Measurements from ENCODE around the gene CEP290. TPM values are rescaled to one million over a fixed set of nuclear protein-coding genes. Genes with fewer than 3 reads are reported as not detected.

The CEP290 gene
- total and polyA plus RNA-seq, 2 donors (not counting 3 experiments of a cell fraction or from before 2014, with no cell fraction given), result 3.9 to 16.5 TPM

DNA sequence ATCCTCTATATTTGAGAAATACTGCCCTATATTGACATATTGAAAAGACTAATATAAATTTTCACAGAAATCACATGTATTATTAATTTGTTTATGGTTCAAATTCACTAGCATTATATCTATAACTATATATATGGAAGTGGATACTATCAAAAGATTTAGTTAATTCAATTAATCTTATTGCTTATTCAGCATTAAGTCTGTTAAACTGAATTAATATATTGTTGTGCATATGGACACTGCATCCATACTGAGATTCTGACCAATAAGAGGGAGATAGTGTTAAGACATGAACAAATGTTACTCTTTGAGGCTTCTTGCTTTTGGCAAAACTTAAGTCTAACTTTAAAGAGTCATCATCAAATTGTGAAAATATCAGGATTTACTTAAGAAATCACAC lies 60.6 kb downstream of the CEP290 start:
- no peaks in the 10 kb centered on the region for H3K27me3 ChIP-seq (ENCODE audit: control insufficient read depth in 2 of 2, insufficient read depth in 2 of 2, low read length in 2 of 2)
- DNase-seq (ENCODE audit: low read depth, low spot score) (no peak), FAIRE-seq (no peak)
- no peaks in the 10 kb centered on the region for H4K20me1 ChIP-seq (replicated peaks; ENCODE audit: control insufficient read depth, extremely low read depth, insufficient read depth, low read length)
- no peaks in the 10 kb centered on the region for H3K9me3 ChIP-seq (replicated peaks; ENCODE audit: control insufficient read depth, insufficient read depth, low read length)
- ChIA-PET POLR2A (no interaction called here), CTCF (no interaction called here)
- TF ChIP-seq POLR2A (IDR thresholded peaks at IDR 0.05; ENCODE audit: low read depth, low read length), result no peak
- TF ChIP-seq, protein P1, sequence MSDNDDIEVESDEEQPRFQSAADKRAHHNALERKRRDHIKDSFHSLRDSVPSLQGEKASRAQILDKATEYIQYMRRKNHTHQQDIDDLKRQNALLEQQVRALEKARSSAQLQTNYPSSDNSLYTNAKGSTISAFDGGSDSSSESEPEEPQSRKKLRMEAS (IDR thresholded peaks at IDR 0.05; ENCODE audit: insufficient read depth, insufficient read length), result no peak
- no peak for TF ChIP-seq POLR2AphosphoS5 (IDR thresholded peaks at IDR 0.05; ENCODE audit: insufficient read depth, low read depth, low read length)
- TF ChIP-seq MYC (IDR thresholded peaks at IDR 0.05; ENCODE audit: low read depth, low read length), result no peak
- no peak for TF ChIP-seq JUN (IDR thresholded peaks at IDR 0.05; ENCODE audit: borderline replicate concordance, insufficient read depth, insufficient read length, low read depth)
- no peak for TF ChIP-seq FOS (IDR thresholded peaks at IDR 0.05; ENCODE audit: borderline replicate concordance, insufficient read depth, low read length)
- TF ChIP-seq GATA2 (IDR thresholded peaks at IDR 0.05; ENCODE audit: insufficient read depth, insufficient read length, low read depth, low read length), result no peak
- TF ChIP-seq EZH2 (IDR thresholded peaks at IDR 0.05; ENCODE audit: borderline replicate concordance, low read depth, low read length, severe bottlenecking), result no peak
- TF ChIP-seq, protein P2, sequence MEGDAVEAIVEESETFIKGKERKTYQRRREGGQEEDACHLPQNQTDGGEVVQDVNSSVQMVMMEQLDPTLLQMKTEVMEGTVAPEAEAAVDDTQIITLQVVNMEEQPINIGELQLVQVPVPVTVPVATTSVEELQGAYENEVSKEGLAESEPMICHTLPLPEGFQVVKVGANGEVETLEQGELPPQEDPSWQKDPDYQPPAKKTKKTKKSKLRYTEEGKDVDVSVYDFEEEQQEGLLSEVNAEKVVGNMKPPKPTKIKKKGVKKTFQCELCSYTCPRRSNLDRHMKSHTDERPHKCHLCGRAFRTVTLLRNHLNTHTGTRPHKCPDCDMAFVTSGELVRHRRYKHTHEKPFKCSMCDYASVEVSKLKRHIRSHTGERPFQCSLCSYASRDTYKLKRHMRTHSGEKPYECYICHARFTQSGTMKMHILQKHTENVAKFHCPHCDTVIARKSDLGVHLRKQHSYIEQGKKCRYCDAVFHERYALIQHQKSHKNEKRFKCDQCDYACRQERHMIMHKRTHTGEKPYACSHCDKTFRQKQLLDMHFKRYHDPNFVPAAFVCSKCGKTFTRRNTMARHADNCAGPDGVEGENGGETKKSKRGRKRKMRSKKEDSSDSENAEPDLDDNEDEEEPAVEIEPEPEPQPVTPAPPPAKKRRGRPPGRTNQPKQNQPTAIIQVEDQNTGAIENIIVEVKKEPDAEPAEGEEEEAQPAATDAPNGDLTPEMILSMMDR (IDR thresholded peaks at IDR 0.05; ENCODE audit: extremely low read depth in 1 of 2, insufficient read depth in 1 of 2, low read depth in 1 of 2, low read length in 2 of 2), result no peak
- no peak overlapping the region for H3K27ac ChIP-seq (ENCODE audit: insufficient read depth, low read depth, low read length)
- no peak overlapping the region for H2AFZ ChIP-seq (ENCODE audit: low read depth, low read length)
- no peak overlapping the region for H3K4me2 ChIP-seq (ENCODE audit: insufficient read depth, low read length)
- peaks cover 0 to 15% of the 10 kb centered on the region in 2 experiments for H3K36me3 ChIP-seq (ENCODE audit: control insufficient read depth in 2 of 2, extremely low read depth in 1 of 2, insufficient read depth in 2 of 2, low read length in 2 of 2)
- no peaks in the 10 kb centered on the region for H3K4me1 ChIP-seq (ENCODE audit: control insufficient read depth, extremely low read depth, insufficient read depth, low read length)
- BruUV-seq (replicated peaks), result no TSS peak
- no peak overlapping the region for H3K9ac ChIP-seq (replicated peaks; ENCODE audit: extremely low read depth, insufficient read depth, low read length)
- dilution Hi-C loops (cut with MboI; ENCODE audit: extremely low pct_ligation_motif_present, low sequenced_read_pairs), result no loop called here
- no peak overlapping the region for H3K4me3 ChIP-seq (replicated peaks in 1 of 3; ENCODE audit: insufficient read depth in 1 of 3, low read depth in 1 of 3, low read length in 3 of 3)
- no peaks in the 10 kb centered on the region for H3K79me2 ChIP-seq (ENCODE audit: control insufficient read depth, insufficient read depth, low read length)
- intact Hi-C loops (cut with micrococcal nuclease), result no loop called here
- no peaks in the 10 kb centered on the region for H3K9me1 ChIP-seq (replicated peaks; ENCODE audit: control insufficient read depth, extremely low read depth, insufficient read depth, low read length)

Data from endothelial cell of umbilical vein (primary cell).